Uterus (tissue), 2 donors: ENCODE results near the gene TSPAN11.

Source experiments
- CTCF ChIP-seq, 4 experiments: fragments of 200-600 bp in 2 of 4; fragments of 450-650 bp in 2 of 4; sonication (generic) in 2 of 4; IDR thresholded peaks; one replicate each; pipeline ENCODE4 v1.5.1; 2016 to 2019; ENCODE audit warnings: antibody characterized with exemption in 4 of 4, mild to moderate bottlenecking in 2 of 4, moderate library complexity in 1 of 4
- POLR2A ChIP-seq, 2 donors: fragments of 450-650 bp; IDR thresholded peaks; one replicate each; pipeline ENCODE4 v1.6.1; 2016; ENCODE audit warnings: antibody characterized with exemption in 2 of 2, mild to moderate bottlenecking in 1 of 2, moderate library complexity in 1 of 2

- TF ChIP-seq CTCF (IDR thresholded peaks at IDR 0.05) (no peak), POLR2A (IDR thresholded peaks at IDR 0.05) (no peak)
Observed at GRCh38 chr12:30978639-30979038, 52.1 kb downstream of the TSPAN11 start.
